ENCODE measurements around the gene SH3RF2. TPM values are rescaled to one million over a fixed set of nuclear protein-coding genes. Genes with fewer than 3 reads are reported as not detected.

SH3RF2 gene
- total and polyA plus RNA-seq, 9 of the 15 experiments (the other 6 are each of a cell fraction or from before 2014, with no cell fraction given) = 0.05 TPM; not detected in 8

DNA sequence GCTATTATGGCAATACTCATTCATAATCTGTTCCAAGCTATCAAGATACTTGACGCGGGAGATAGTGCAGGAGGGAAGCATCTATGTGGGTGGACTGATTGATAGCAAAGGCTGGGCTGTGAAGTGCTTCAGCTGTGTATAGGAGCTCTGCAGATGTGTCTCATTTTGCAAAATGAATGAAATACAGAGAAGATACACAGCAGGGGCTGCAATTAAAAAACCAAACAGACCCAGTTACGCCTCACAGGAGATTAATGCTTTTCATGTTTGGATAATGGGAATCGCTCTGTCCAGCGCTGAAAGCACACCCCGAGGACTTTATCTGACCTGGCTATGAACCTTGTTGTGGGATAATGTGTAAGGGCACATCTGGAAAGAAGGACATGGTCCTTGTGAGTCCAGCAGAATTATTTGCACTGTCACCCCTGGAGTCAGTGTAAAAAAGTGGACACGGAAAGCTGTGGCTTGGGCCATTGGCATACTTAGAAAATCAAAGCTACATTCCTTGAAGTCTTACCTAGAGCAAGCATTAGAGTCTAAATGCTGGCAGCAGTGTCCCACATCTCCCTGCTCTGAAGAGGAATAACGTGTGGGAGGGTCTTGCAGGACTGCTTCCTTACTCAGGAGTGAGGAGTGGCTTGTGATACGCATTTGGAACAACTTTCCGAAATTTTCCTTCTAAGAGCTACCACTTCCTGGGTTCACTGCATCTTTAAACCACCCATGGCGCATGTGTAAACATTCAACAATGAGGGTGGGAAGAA, 2.6 kb downstream of the SH3RF2 start:
- Histone ChIP-seq H3K79me2 (ENCODE audit: control insufficient read depth, insufficient read depth, low read length) (no peaks in the 10 kb centered on the region), H3K9me3 (replicated peaks; ENCODE audit: control insufficient read depth, insufficient read depth, low read depth, low read length) (no peaks in the 10 kb centered on the region), H2AFZ (ENCODE audit: low read depth, low read length) (no peak overlapping the region), H3K9me1 (ENCODE audit: control insufficient read depth, insufficient read depth, low read length) (no peaks in the 10 kb centered on the region), H4K20me1 (replicated peaks; ENCODE audit: control insufficient read depth, insufficient read depth, low read length) (no peaks in the 10 kb centered on the region; the same call in 1 of the 2 replicates), H3K4me3 (no peak overlapping the region), H3K27ac (ENCODE audit: extremely low read depth, low read depth, low read length) (no peak overlapping the region), H3K4me1 (replicated peaks in 1 of 2; ENCODE audit: control insufficient read depth in 2 of 2, insufficient read depth in 2 of 2, low read length in 2 of 2) (peaks cover 0 to 8% of the 10 kb centered on the region in 2 experiments; a peak in 2 of 5 replicates), H3K27me3 (ENCODE audit: control insufficient read depth in 2 of 2, insufficient read depth in 2 of 2, low read length in 2 of 2) (peaks cover 26 to 32% of the 10 kb centered on the region in 2 experiments), H3K4me2 (ENCODE audit: insufficient read depth, low read length) (no peak overlapping the region), H3K36me3 (ENCODE audit: control insufficient read depth, insufficient read depth, low read length) (no peaks in the 10 kb centered on the region), H3K9ac (ENCODE audit: insufficient read depth in 1 of 2, low read depth in 2 of 2, low read length in 2 of 2) (no peak overlapping the region)
- ChIA-PET POLR2A (interaction anchor here (0.7 kb wide), 1 partner anchor 75 kb away, joined by 3 read pairs; no protein-coding TSS in a partner anchor), CTCF (ENCODE audit: low intra/inter-chr PET ratio) (no interaction called here)
- ATAC-seq (no peak), FAIRE-seq (no peak), DNase-seq (ENCODE audit: extremely low read depth in 1 of 4, low spot score in 3 of 4) (no peak)
- intact Hi-C loops (cut with micrococcal nuclease) (no loop called here), in situ Hi-C loops (cut with MboI) (no loop called here)
- BruUV-seq (replicated peaks) = no TSS peak
- WGBS (ENCODE audit: insufficient coverage, low coverage, missing lambda C conversion rate) = under 1% methylated on average over 11 of the region's 11 CpGs
- TF ChIP-seq, protein P1, sequence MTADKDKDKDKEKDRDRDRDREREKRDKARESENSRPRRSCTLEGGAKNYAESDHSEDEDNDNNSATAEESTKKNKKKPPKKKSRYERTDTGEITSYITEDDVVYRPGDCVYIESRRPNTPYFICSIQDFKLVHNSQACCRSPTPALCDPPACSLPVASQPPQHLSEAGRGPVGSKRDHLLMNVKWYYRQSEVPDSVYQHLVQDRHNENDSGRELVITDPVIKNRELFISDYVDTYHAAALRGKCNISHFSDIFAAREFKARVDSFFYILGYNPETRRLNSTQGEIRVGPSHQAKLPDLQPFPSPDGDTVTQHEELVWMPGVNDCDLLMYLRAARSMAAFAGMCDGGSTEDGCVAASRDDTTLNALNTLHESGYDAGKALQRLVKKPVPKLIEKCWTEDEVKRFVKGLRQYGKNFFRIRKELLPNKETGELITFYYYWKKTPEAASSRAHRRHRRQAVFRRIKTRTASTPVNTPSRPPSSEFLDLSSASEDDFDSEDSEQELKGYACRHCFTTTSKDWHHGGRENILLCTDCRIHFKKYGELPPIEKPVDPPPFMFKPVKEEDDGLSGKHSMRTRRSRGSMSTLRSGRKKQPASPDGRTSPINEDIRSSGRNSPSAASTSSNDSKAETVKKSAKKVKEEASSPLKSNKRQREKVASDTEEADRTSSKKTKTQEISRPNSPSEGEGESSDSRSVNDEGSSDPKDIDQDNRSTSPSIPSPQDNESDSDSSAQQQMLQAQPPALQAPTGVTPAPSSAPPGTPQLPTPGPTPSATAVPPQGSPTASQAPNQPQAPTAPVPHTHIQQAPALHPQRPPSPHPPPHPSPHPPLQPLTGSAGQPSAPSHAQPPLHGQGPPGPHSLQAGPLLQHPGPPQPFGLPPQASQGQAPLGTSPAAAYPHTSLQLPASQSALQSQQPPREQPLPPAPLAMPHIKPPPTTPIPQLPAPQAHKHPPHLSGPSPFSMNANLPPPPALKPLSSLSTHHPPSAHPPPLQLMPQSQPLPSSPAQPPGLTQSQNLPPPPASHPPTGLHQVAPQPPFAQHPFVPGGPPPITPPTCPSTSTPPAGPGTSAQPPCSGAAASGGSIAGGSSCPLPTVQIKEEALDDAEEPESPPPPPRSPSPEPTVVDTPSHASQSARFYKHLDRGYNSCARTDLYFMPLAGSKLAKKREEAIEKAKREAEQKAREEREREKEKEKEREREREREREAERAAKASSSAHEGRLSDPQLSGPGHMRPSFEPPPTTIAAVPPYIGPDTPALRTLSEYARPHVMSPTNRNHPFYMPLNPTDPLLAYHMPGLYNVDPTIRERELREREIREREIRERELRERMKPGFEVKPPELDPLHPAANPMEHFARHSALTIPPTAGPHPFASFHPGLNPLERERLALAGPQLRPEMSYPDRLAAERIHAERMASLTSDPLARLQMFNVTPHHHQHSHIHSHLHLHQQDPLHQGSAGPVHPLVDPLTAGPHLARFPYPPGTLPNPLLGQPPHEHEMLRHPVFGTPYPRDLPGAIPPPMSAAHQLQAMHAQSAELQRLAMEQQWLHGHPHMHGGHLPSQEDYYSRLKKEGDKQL (CRISPR knock-in tag; IDR thresholded peaks at IDR 0.05; ENCODE audit: borderline replicate concordance) = no peak
- TF ChIP-seq NCOA2 (IDR thresholded peaks at IDR 0.05; ENCODE audit: partially characterized antibody in 2 of 2) = no peak
- TF ChIP-seq, protein P2, sequence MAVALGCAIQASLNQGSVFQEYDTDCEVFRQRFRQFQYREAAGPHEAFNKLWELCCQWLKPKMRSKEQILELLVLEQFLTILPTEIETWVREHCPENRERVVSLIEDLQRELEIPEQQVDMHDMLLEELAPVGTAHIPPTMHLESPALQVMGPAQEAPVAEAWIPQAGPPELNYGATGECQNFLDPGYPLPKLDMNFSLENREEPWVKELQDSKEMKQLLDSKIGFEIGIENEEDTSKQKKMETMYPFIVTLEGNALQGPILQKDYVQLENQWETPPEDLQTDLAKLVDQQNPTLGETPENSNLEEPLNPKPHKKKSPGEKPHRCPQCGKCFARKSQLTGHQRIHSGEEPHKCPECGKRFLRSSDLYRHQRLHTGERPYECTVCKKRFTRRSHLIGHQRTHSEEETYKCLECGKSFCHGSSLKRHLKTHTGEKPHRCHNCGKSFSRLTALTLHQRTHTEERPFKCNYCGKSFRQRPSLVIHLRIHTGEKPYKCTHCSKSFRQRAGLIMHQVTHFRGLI (CRISPR knock-in tag; IDR thresholded peaks at IDR 0.05) = no peak
- TF ChIP-seq, protein P3, sequence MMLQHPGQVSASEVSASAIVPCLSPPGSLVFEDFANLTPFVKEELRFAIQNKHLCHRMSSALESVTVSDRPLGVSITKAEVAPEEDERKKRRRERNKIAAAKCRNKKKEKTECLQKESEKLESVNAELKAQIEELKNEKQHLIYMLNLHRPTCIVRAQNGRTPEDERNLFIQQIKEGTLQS (IDR thresholded peaks at IDR 0.05) = no peak
- TF ChIP-seq, protein P3 (CRISPR knock-in tag; conservative IDR thresholded peaks at IDR 0.05) = no peak

All from K562 (cell line).